Measurements from ENCODE around the gene WDR90. TPM values are rescaled to one million over a fixed set of nuclear protein-coding genes. Genes with fewer than 3 reads are reported as not detected.

Gene WDR90
- total RNA-seq, 4 donors from 2014 or later = 18.2 to 79.3 (median 46.9) TPM

DNA sequence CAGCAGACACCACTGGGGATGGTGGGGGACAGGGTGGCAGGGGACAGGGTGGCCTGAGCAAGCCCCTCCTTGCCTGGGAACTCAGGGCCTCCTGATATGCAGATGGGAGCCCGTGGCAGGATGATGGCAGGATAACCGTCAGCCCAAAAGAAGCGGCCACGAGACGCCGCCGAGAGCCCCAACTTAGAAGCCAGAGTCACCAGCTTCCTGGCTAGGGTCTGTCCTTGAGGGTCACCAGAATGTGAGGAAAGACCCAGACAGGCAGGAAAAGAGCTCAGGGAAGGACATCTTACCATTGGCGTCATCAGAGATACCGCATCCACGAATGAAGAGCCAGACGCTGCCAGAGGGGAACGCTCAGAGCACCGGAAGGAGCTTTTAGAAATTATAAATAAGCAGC lies 39.8 kb upstream of the WDR90 start:
- Histone ChIP-seq H3K4me1 (no peaks in the 10 kb centered on the region), H3K4me3 (no peak overlapping the region), H3K27ac (no peak overlapping the region), H3K36me3 (no peaks in the 10 kb centered on the region), H3K9me3 (no peaks in the 10 kb centered on the region), H3K27me3 (no peaks in the 10 kb centered on the region)
- no peak for DNase-seq
- no peak for TF ChIP-seq POLR2A (IDR thresholded peaks at IDR 0.05)
- TF ChIP-seq, protein P1, sequence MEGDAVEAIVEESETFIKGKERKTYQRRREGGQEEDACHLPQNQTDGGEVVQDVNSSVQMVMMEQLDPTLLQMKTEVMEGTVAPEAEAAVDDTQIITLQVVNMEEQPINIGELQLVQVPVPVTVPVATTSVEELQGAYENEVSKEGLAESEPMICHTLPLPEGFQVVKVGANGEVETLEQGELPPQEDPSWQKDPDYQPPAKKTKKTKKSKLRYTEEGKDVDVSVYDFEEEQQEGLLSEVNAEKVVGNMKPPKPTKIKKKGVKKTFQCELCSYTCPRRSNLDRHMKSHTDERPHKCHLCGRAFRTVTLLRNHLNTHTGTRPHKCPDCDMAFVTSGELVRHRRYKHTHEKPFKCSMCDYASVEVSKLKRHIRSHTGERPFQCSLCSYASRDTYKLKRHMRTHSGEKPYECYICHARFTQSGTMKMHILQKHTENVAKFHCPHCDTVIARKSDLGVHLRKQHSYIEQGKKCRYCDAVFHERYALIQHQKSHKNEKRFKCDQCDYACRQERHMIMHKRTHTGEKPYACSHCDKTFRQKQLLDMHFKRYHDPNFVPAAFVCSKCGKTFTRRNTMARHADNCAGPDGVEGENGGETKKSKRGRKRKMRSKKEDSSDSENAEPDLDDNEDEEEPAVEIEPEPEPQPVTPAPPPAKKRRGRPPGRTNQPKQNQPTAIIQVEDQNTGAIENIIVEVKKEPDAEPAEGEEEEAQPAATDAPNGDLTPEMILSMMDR (IDR thresholded peaks at IDR 0.05) = no peak
- intact Hi-C loops (cut with DNase I; ENCODE audit: low total_unique reads) = no loop called here

DNA sequence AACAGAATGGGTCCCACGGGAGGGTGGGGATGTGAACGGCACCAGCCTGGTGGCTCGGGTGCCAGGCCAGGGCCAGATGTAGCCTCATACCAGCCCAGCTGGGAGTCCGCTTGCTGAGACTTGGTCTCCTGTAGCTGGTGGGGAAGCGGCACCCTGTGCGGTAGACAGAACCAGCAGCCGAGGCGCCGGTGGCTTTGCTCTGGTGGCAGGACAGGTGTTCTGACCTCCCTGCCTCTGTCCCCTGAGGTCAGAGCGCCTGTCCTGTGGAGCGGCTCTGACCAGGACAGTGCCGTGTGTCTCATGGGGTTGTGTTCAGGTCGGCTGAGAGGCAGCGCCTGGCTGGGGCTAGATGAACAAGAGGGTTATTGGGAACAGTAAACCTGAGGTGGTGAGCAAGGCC lies 39.2 kb upstream of the WDR90 start:
- no peak for TF ChIP-seq POLR2A (IDR thresholded peaks at IDR 0.05)
- TF ChIP-seq, protein P1 (IDR thresholded peaks at IDR 0.05) = no peak
- no peaks in the 10 kb centered on the region for H3K27me3 ChIP-seq
- no peaks in the 10 kb centered on the region for H3K9me3 ChIP-seq
- H3K27ac ChIP-seq = no peak overlapping the region
- intact Hi-C loops (cut with DNase I; ENCODE audit: low total_unique reads) = no loop called here
- no peak overlapping the region for H3K4me3 ChIP-seq
- H3K36me3 ChIP-seq = no peaks in the 10 kb centered on the region
- no peaks in the 10 kb centered on the region for H3K4me1 ChIP-seq
- no peak for DNase-seq

DNA sequence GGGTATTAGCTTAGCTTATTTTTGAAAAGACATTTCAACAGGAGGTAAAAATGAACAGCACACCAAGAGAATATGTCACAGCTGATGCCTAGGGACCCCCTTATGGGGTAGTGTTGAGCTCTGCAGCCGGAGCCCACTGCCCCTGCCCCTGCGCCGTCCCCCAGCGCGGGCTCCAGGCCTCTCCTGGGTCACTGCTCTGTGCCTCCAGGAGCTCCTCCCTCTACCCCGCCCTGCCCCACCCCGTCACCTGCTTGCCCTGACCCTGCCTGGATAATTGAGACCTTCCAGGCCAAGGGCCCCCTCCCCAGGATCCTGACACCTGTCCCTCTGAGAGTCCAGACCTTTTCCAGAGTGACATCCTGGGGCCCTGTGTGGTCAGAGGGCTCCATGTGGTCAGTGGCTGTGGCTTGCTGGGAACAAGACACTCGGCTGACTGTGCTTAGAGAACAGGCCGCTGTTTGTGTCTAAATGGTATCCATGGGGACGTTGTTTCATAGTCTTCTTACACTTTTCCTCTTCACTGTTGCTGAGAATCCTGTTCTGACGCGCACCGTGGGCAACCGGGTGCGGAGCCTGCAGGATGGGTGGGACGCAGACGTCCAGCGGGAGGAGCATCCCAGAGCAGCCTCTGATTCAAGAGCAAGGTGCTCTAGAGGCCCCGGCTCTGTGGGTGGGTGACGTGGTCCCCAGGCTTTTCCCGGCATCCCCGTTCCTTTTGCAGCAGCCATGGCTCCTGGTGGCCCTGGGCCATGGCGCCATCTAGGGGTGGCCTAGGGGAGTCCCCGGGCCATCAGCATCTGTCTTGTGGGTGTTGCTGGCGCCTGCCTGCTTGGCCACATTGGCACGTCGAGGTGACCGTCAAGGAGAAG lies 38.4 kb upstream of the WDR90 start:
- no peak for DNase-seq
- no peak for TF ChIP-seq POLR2A (IDR thresholded peaks at IDR 0.05)
- TF ChIP-seq, protein P1 (IDR thresholded peaks at IDR 0.05) = peak; percentile 27 to 58 (median 43)
- no peaks in the 10 kb centered on the region for H3K4me1 ChIP-seq
- no peak overlapping the region for H3K27ac ChIP-seq
- no peak overlapping the region for H3K4me3 ChIP-seq
- H3K36me3 ChIP-seq = no peaks in the 10 kb centered on the region
- H3K27me3 ChIP-seq = no peaks in the 10 kb centered on the region
- intact Hi-C loops (cut with DNase I; ENCODE audit: low total_unique reads) = no loop called here
- H3K9me3 ChIP-seq = no peaks in the 10 kb centered on the region

DNA sequence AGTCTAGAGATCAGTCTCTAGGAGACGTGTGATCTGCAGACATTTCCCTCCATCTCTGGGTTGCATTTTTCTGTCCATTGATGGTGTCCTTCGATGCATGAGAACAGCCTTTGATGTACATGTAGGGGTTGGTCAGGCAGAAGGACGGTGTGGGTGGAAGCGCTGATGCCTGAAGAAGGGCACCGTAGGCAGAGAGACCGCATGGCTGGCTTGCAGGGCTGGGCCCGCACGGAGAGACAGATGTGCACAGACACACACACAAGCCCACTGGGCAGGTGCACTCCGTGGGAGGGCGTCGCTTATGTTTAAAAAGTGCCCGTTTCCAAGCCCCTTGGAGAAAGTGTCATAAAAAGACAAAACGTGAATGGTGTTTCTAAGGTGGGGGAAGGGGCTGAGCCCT lies 34.0 kb upstream of the WDR90 start:
- intact Hi-C loops (cut with DNase I; ENCODE audit: low total_unique reads) = no loop called here
- no peaks in the 10 kb centered on the region for H3K36me3 ChIP-seq
- TF ChIP-seq, protein P1 (IDR thresholded peaks at IDR 0.05) = no peak
- TF ChIP-seq POLR2A (IDR thresholded peaks at IDR 0.05) = no peak
- no peaks in the 10 kb centered on the region for H3K27me3 ChIP-seq
- no peak overlapping the region for H3K27ac ChIP-seq
- H3K4me1 ChIP-seq = no peaks in the 10 kb centered on the region
- no peak overlapping the region for H3K4me3 ChIP-seq
- no peak for DNase-seq
- H3K9me3 ChIP-seq = no peaks in the 10 kb centered on the region

DNA sequence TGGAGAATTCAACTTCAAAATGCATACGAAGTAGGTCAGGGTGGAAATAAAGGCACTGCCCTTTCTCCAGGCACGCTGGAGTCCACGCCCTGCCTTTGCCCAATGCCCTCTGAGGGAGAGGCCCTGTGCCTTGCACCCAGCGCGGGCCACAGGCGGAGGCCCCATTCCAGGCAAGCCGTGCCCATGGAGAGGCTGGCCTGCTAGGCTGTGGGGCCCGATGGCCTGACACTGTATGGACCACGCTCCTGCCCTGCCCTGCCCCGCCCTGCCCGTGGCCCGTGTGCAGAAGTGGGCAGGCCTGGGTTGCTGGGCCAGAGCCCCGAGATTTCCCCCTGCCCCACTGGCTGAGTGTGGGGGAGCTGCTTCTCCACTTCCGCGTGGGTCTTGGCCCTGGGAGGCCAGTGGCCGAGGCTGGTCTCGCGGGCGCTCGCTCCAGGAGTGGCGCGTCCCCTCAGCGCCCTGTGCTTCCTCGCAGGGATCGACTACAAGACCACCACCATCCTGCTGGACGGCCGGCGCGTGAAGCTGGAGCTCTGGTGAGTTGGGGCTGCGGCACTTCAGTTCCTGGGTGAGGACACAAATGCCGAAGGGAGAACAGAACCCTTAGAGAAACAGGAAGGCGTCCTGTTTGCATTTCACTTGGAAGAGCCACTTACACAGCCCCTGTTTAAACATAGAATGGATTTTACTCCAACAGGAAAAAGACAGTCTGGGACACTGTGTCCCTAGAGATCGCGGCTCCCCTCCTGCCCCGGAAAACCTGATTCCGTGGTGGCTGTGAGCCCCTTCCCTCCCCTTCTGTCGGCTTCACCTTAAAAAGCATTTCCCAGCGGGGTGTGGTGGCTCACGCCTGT lies 32.2 kb upstream of the WDR90 start:
- H3K4me1 ChIP-seq = no peaks in the 10 kb centered on the region
- H3K36me3 ChIP-seq = no peaks in the 10 kb centered on the region
- DNase-seq = no peak
- no peaks in the 10 kb centered on the region for H3K27me3 ChIP-seq
- intact Hi-C loops (cut with DNase I; ENCODE audit: low total_unique reads) = no loop called here
- no peaks in the 10 kb centered on the region for H3K9me3 ChIP-seq
- no peak overlapping the region for H3K27ac ChIP-seq
- TF ChIP-seq, protein P1 (IDR thresholded peaks at IDR 0.05) = no peak
- TF ChIP-seq POLR2A (IDR thresholded peaks at IDR 0.05) = no peak
- no peak overlapping the region for H3K4me3 ChIP-seq

Measured in uterus (tissue), 4 donors.